Measurements from ENCODE around the gene MAPKAPK2. TPM values are rescaled to one million over a fixed set of nuclear protein-coding genes. Genes with fewer than 3 reads are reported as not detected.

Gene MAPKAPK2
- total RNA-seq, 2 experiments from 2014 or later, result 157 to 166 TPM

- DNase-seq (no peak), ATAC-seq (ENCODE audit: poor library complexity) (no peak)
- Histone ChIP-seq H3K4me3 (ENCODE audit: low read length) (no peak overlapping the region), H3K36me3 (ENCODE audit: insufficient read depth, low read length) (no peaks in the 10 kb centered on the region), H3K4me1 (ENCODE audit: insufficient read depth, low read length) (peaks cover 45% of the 10 kb centered on the region), H3K9me3 (ENCODE audit: control insufficient read depth in 1 of 2, insufficient read depth in 1 of 2, low read length in 2 of 2) (no peaks in the 10 kb centered on the region), H3K27me3 (ENCODE audit: control insufficient read depth in 1 of 2, insufficient read depth in 2 of 2, low read length in 2 of 2) (no peaks in the 10 kb centered on the region), H3K27ac (ENCODE audit: low read depth in 1 of 2, low read length in 2 of 2) (no peak overlapping the region)
- no peak overlapping the region for H3K27ac Mint-ChIP-seq
- H3K36me3 Mint-ChIP-seq (ENCODE audit: low read depth), result no peaks in the 10 kb centered on the region
- no peaks in the 10 kb centered on the region for H3K9me3 Mint-ChIP-seq
- intact Hi-C loops (cut with DNase I, micrococcal nuclease), result no loop called here
- peaks cover 60% of the 10 kb centered on the region for H3K4me1 Mint-ChIP-seq (ENCODE audit: low read depth)
- no peaks in the 10 kb centered on the region for H3K27me3 Mint-ChIP-seq
- POLR2A ChIA-PET, result interaction anchor here (0.6 to 4.1 kb wide), 3 partner anchors 12 to 31 kb away, joined by 3 to 32 read pairs (median 5); partner anchors contain the start of genes IL10 and IL19
- TF ChIP-seq, protein P1, sequence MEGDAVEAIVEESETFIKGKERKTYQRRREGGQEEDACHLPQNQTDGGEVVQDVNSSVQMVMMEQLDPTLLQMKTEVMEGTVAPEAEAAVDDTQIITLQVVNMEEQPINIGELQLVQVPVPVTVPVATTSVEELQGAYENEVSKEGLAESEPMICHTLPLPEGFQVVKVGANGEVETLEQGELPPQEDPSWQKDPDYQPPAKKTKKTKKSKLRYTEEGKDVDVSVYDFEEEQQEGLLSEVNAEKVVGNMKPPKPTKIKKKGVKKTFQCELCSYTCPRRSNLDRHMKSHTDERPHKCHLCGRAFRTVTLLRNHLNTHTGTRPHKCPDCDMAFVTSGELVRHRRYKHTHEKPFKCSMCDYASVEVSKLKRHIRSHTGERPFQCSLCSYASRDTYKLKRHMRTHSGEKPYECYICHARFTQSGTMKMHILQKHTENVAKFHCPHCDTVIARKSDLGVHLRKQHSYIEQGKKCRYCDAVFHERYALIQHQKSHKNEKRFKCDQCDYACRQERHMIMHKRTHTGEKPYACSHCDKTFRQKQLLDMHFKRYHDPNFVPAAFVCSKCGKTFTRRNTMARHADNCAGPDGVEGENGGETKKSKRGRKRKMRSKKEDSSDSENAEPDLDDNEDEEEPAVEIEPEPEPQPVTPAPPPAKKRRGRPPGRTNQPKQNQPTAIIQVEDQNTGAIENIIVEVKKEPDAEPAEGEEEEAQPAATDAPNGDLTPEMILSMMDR (IDR thresholded peaks at IDR 0.05), result no peak
- CTCF ChIA-PET, result interaction anchor here (1.2 to 1.3 kb wide), 2 partner anchors 48 to 129 kb away, joined by 3 to 5 read pairs; no protein-coding TSS in a partner anchor
- no peak overlapping the region for H3K4me3 Mint-ChIP-seq
Observed at GRCh38 chr1:206783506-206783905, 98.8 kb downstream of the MAPKAPK2 start.

Other genes starting within 250 kb of the MAPKAPK2 start
- gene IKBKE, start 214.4 kb upstream of the MAPKAPK2 start, total RNA-seq, result 10 to 100 TPM; 27.9 to 29.8 TPM
- gene RASSF5, start 177.4 kb upstream of the MAPKAPK2 start, total RNA-seq, result 100 to 1,000 TPM; 153 to 156 TPM
- gene EIF2D, start 72.4 kb upstream of the MAPKAPK2 start, total RNA-seq, result 10 to 100 TPM; 48.9 to 51.6 TPM
- gene DYRK3, start 49.4 kb upstream of the MAPKAPK2 start, total RNA-seq, result 1 to 10 TPM; 1.6 to 1.7 TPM
- not detected for gene IL19, start 85.9 kb downstream of the MAPKAPK2 start, total RNA-seq
- gene IL10, start 87.6 kb downstream of the MAPKAPK2 start, total RNA-seq, result under 1 TPM; 0.27 to 0.87 TPM
- not detected for gene IL20, start 180.7 kb downstream of the MAPKAPK2 start, total RNA-seq
- not detected for gene IL24, start 212.5 kb downstream of the MAPKAPK2 start, total RNA-seq
- gene FCMR, start 237.0 kb downstream of the MAPKAPK2 start, total RNA-seq, result 100 to 1,000 TPM; 171 to 186 TPM

Measured in CD4-positive, alpha-beta T cell (primary cell).